ENCODE results near the gene RNF208.

DNA sequence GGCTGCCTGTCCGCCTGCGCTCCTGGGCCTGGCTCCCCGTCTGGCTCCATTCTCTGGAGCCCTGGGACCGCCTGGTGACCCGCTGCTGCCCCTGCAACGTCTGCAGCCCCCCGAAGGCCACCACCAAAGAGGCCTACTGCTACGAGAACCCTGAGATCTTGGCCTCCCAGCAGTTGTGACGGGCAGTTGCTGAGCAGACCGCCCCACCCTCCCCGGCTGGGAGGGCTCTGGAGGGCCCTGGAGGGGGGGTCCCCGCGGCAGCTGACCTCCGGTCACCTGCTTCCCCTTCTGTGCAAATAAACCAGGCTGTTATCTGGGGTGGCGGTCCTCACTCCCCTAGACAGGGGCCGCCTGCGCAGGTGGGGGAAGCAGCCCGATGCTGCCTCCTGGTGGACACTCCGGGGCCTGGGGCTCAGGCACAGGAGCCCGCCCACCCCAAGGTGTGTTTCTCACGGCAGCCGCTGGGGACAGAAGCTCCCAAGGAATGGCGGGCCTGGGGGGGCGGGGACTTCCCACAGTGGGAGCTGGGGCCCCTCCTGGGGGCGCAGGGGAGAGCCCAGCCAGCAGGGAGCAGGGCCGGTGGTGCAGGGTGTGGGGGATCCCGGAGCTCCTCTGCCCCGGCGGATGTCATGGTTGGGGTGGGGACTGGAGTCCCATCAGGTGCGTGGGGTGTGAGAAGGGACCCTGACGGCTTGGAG, 14.3 kb upstream of the RNF208 start:
- TF ChIP-seq ZNF274 (IDR thresholded peaks at IDR 0.05; ENCODE audit: borderline replicate concordance, low read depth, low read length) (no peak), GABPA (tag; conservative IDR thresholded peaks at IDR 0.05; ENCODE audit: low read depth) (no peak), CHD2 (IDR thresholded peaks at IDR 0.05; ENCODE audit: low read depth, low read length) (no peak; the same call in 1 of the 2 replicates), NCOA4 (IDR thresholded peaks at IDR 0.05; ENCODE audit: partially characterized antibody) (no peak), SREBF2 (CRISPR knock-in tag; IDR thresholded peaks at IDR 0.05) (no peak)
- TF ChIP-seq, protein P1, sequence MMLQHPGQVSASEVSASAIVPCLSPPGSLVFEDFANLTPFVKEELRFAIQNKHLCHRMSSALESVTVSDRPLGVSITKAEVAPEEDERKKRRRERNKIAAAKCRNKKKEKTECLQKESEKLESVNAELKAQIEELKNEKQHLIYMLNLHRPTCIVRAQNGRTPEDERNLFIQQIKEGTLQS (IDR thresholded peaks at IDR 0.05): no peak
- TF ChIP-seq, protein P1 (CRISPR knock-in tag; conservative IDR thresholded peaks at IDR 0.05): peak; percentile 71; the same call in 1 of the 2 replicates

Measured in K562 (cell line).